Endothelial cell of umbilical vein (primary cell): Measurements from ENCODE around the gene PCNA. TPM values are rescaled to one million over a fixed set of nuclear protein-coding genes. Genes with fewer than 3 reads are reported as not detected.

ENCODE experiments used
- BruUV-seq: library from RNA; stranded (reverse); fragments of 400-500 nt; replicated peaks from 2 replicates; lab custom pipeline; 2021; lab: Mats Ljungman, UMichigan
- CTCF ChIA-PET: fragments of 300-600, 350-600 bp; sonication (Branson Sonifier 250); formaldehyde crosslinking; loops from one replicate; lab custom pipeline; 2021; ENCODE audit warnings: antibody characterized with exemption, inconsistent platforms; lab: Charles Lee
- POLR2A ChIA-PET: fragments of 300-600, 350-600 bp; sonication (Branson Sonifier 250); formaldehyde crosslinking; loops from one replicate; lab custom pipeline; 2021; ENCODE audit warnings: antibody characterized with exemption, inconsistent platforms; lab: Charles Lee
- DNase-seq: peaks from one replicate; pipeline ENCODE4 v3.0.0-alpha.2; 2011; ENCODE audit warnings: low read depth, low spot score
- FAIRE-seq: peaks from 2 replicates; lab custom pipeline; 2011; peaks lifted over from hg19 to GRCh38; lab: Jason Lieb, UNC
- H2AFZ ChIP-seq: 2 replicates; pipeline ENCODE4 v1.6.0; 2012; ENCODE audit warnings: low read depth, low read length, control low read depth, inconsistent platforms
- H3K27ac ChIP-seq: 2 replicates; pipeline ENCODE4 v1.5.1; 2011; ENCODE audit warnings: low read depth, mild to moderate bottlenecking, control low read depth, low read length, moderate library complexity; ENCODE audit not compliant: insufficient read depth
- H3K27me3 ChIP-seq, 2 experiments: 2 replicates each; pipeline versions ENCODE4 v1.6.0 to v1.6.1; 2011; ENCODE audit warnings: low read length in 2 of 2, mixed read lengths in 1 of 2; ENCODE audit not compliant: control insufficient read depth in 2 of 2, insufficient read depth in 2 of 2
- H3K36me3 ChIP-seq, 2 experiments: 2 replicates in 1 of 2; 3 replicates in 1 of 2; pipeline ENCODE4 v1.5.1; 2011; ENCODE audit warnings: low read length in 2 of 2, mild to moderate bottlenecking in 1 of 2, moderate library complexity in 1 of 2; ENCODE audit not compliant: control insufficient read depth in 2 of 2, insufficient read depth in 2 of 2; ENCODE audit errors: extremely low read depth in 1 of 2
- H3K4me1 ChIP-seq: 3 replicates; pipeline ENCODE4 v1.5.1; 2011; ENCODE audit warnings: mild to moderate bottlenecking, low read length; ENCODE audit not compliant: control insufficient read depth, insufficient read depth; ENCODE audit errors: extremely low read depth
- H3K4me2 ChIP-seq: 2 replicates; pipeline ENCODE4 v1.6.1; 2011; ENCODE audit warnings: low read length, control low read depth, mixed read lengths; ENCODE audit not compliant: insufficient read depth
- H3K4me3 ChIP-seq, 3 experiments: fragments of 200-600 bp in 1 of 3; sonication (generic), shearing (Covaris generic) in 1 of 3; replicated peaks in 1 of 3; 2 replicates each; pipeline ENCODE4 v1.5.1; 2011 to 2016; ENCODE audit warnings: control low read depth in 3 of 3, low read length in 3 of 3, mild to moderate bottlenecking in 2 of 3, inconsistent platforms in 1 of 3, low read depth in 1 of 3, moderate library complexity in 1 of 3; ENCODE audit not compliant: insufficient read depth in 1 of 3
- H3K79me2 ChIP-seq: 2 replicates; pipeline ENCODE4 v1.6.0; 2012; ENCODE audit warnings: low read length, inconsistent platforms; ENCODE audit not compliant: control insufficient read depth, insufficient read depth
- H3K9ac ChIP-seq: replicated peaks from 2 replicates; pipeline ENCODE3; 2011; ENCODE audit warnings: low read length, control low read depth; ENCODE audit not compliant: insufficient read depth; ENCODE audit errors: extremely low read depth
- H3K9me1 ChIP-seq: replicated peaks from 3 replicates; pipeline ENCODE4 v1.6.0; 2011; ENCODE audit warnings: mild to moderate bottlenecking, low read length; ENCODE audit not compliant: control insufficient read depth, insufficient read depth; ENCODE audit errors: extremely low read depth
- H3K9me3 ChIP-seq: replicated peaks from 2 replicates; pipeline ENCODE4 v1.5.1; 2012; ENCODE audit warnings: low read length, inconsistent platforms; ENCODE audit not compliant: control insufficient read depth, insufficient read depth
- H4K20me1 ChIP-seq: replicated peaks from 2 replicates; pipeline ENCODE3; 2011; ENCODE audit warnings: mild to moderate bottlenecking, low read length; ENCODE audit not compliant: control insufficient read depth, insufficient read depth; ENCODE audit errors: extremely low read depth
- EZH2 ChIP-seq: IDR thresholded peaks from 2 replicates; pipeline ENCODE4 v1.6.1; 2012; ENCODE audit warnings: borderline replicate concordance, low read depth, mild to moderate bottlenecking, moderate library complexity, low read length, inconsistent platforms; ENCODE audit not compliant: severe bottlenecking
- FOS ChIP-seq: IDR thresholded peaks from 2 replicates; pipeline ENCODE4 v1.6.1; 2011; ENCODE audit warnings: mild to moderate bottlenecking, low read length, moderate library complexity, borderline replicate concordance; ENCODE audit not compliant: insufficient read depth
- GATA2 ChIP-seq: IDR thresholded peaks from 2 replicates; pipeline ENCODE4 v1.7.0; 2011; ENCODE audit warnings: low read depth, mild to moderate bottlenecking, moderate library complexity, mixed read lengths, low read length; ENCODE audit not compliant: insufficient read length, insufficient read depth
- JUN ChIP-seq: IDR thresholded peaks from 2 replicates; pipeline ENCODE4 v1.6.1; 2011; ENCODE audit warnings: borderline replicate concordance, low read depth; ENCODE audit not compliant: insufficient read length, insufficient read depth
- MYC ChIP-seq: IDR thresholded peaks from one replicate; pipeline ENCODE4 v1.6.1; 2011; ENCODE audit warnings: mild to moderate bottlenecking, low read depth, low read length
- POLR2A ChIP-seq: IDR thresholded peaks from 2 replicates; pipeline ENCODE4 v1.6.1; 2012; ENCODE audit warnings: low read depth, mild to moderate bottlenecking, control low read depth, low read length
- POLR2AphosphoS5 ChIP-seq: IDR thresholded peaks from 2 replicates; pipeline ENCODE4 v1.6.1; 2012; ENCODE audit warnings: low read depth, mild to moderate bottlenecking, control low read depth, low read length, moderate library complexity; ENCODE audit not compliant: insufficient read depth
- dilution Hi-C: fragments of 300-500 bp; cut with MboI; formaldehyde crosslinking; loops from one replicate; pipeline ENCODE4 v1.15.0; 2019; ENCODE audit warnings: low sequenced_read_pairs; ENCODE audit not compliant: extremely low pct_ligation_motif_present
- intact Hi-C: fragments of 100-400 bp; cut with micrococcal nuclease; formaldehyde crosslinking; loops from one replicate; pipeline ENCODE4 v1.10.0; 2022
- polyA plus RNA-seq, 4 experiments: library from polyadenylated mRNA; depleted of rRNA in 3 of 4; stranded (reverse) in 3 of 4; unstranded in 1 of 4; fragments of >200 nt; gene quantifications; 2 replicates each; pipeline versions ENCODE4 v1.2.1 to v1.2.3, GENCODE V29; 2011 to 2012; ENCODE audit warnings: missing spikeins in 1 of 4
- total RNA-seq: library from RNA; stranded (reverse); gene quantifications from 2 replicates; pipeline ENCODE4 v1.2.3, GENCODE V29; 2021
- TF ChIP-seq, protein P1 (sequence below): IDR thresholded peaks from 2 replicates; pipeline ENCODE4 v1.6.1; 2011; ENCODE audit not compliant: insufficient read depth, insufficient read length
- TF ChIP-seq, protein P2 (sequence below), 2 donors: IDR thresholded peaks; 1 replicate in 1 of 2; 2 replicates in 1 of 2; pipeline ENCODE4 v1.5.1; 2011; ENCODE audit warnings: low read length in 2 of 2, mild to moderate bottlenecking in 2 of 2, moderate library complexity in 2 of 2, control low read depth in 1 of 2, inconsistent platforms in 1 of 2, low read depth in 1 of 2; ENCODE audit not compliant: insufficient read depth in 1 of 2; ENCODE audit errors: extremely low read depth in 1 of 2

Gene PCNA
- total and polyA plus RNA-seq, 2 donors (not counting 3 experiments of a cell fraction or from before 2014, with no cell fraction given), result 175 to 295 TPM

DNA sequence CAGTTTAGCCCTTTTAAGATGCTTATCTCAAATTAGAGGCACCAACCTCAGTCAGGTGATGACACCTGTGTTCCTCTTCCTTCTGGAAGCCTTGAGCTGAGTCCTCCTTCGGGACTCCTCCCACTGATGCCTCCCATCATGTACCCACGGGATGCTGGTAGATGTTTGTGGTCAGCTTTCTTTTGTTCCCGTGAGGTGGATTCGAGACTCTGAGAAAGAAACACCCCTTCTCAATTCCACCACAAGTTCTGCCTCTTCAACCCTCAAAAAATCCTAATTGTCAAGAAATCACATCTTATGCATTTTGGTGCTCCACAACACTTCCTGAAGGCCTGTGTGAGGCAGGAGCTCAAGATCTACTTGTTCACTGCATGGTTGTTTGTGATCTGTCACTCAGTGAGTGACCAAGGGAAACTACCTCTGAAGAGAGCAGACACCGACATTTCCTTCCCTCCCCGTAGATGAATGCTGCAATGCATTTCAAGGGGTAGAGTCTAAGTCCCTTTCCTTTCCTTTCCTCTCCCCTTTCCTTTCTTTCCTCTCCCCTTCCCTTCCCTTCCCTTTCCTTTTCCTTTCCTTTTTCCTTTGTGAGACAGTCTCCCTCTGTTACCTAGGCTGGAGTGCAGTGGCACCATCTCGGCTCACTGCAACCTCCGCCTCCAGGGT lies 50.5 kb downstream of the PCNA start:
- FAIRE-seq (no peak), DNase-seq (no peak)
- Histone ChIP-seq H3K9ac (no peak overlapping the region), H3K9me1 (no peaks in the 10 kb centered on the region), H3K9me3 (no peaks in the 10 kb centered on the region), H3K4me2 (no peak overlapping the region), H4K20me1 (no peaks in the 10 kb centered on the region), H3K27ac (no peak overlapping the region), H3K27me3 (no peaks in the 10 kb centered on the region), H3K79me2 (no peaks in the 10 kb centered on the region), H2AFZ (no peak overlapping the region), H3K4me3 (no peak overlapping the region), H3K4me1 (peaks cover 12% of the 10 kb centered on the region), H3K36me3 (no peaks in the 10 kb centered on the region)
- TF ChIP-seq, protein P1, sequence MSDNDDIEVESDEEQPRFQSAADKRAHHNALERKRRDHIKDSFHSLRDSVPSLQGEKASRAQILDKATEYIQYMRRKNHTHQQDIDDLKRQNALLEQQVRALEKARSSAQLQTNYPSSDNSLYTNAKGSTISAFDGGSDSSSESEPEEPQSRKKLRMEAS, result no peak
- TF ChIP-seq JUN (no peak), FOS (no peak), POLR2A (no peak), GATA2 (no peak), MYC (no peak), EZH2 (no peak), POLR2AphosphoS5 (no peak)
- TF ChIP-seq, protein P2, sequence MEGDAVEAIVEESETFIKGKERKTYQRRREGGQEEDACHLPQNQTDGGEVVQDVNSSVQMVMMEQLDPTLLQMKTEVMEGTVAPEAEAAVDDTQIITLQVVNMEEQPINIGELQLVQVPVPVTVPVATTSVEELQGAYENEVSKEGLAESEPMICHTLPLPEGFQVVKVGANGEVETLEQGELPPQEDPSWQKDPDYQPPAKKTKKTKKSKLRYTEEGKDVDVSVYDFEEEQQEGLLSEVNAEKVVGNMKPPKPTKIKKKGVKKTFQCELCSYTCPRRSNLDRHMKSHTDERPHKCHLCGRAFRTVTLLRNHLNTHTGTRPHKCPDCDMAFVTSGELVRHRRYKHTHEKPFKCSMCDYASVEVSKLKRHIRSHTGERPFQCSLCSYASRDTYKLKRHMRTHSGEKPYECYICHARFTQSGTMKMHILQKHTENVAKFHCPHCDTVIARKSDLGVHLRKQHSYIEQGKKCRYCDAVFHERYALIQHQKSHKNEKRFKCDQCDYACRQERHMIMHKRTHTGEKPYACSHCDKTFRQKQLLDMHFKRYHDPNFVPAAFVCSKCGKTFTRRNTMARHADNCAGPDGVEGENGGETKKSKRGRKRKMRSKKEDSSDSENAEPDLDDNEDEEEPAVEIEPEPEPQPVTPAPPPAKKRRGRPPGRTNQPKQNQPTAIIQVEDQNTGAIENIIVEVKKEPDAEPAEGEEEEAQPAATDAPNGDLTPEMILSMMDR (IDR thresholded peaks at IDR 0.05; ENCODE audit: extremely low read depth in 1 of 2, insufficient read depth in 1 of 2, low read depth in 1 of 2, low read length in 2 of 2), result no peak
- intact Hi-C loops (no loop called here), dilution Hi-C loops (no loop called here)
- ChIA-PET POLR2A (no interaction called here), CTCF (no interaction called here)
- no TSS peak for BruUV-seq
